Upper lobe of right lung (tissue), 1 donor: ENCODE results near the gene GPR155. TPM values are rescaled to one million over a fixed set of nuclear protein-coding genes. Genes with fewer than 3 reads are reported as not detected.

ENCODE experiments used
- ATAC-seq: fragments of 200-7000 bp; cut with Tn5 transposase; one replicate; pipeline ENCODE4 v1.9.1; 2020; ENCODE audit warnings: mild to moderate bottlenecking, moderate library complexity
- DNase-seq: peaks from one replicate; pipeline ENCODE4 v3.0.0-alpha.2; 2020
- H3K27ac ChIP-seq: fragments of 200-600 bp; one replicate; pipeline ENCODE4 v1.8.0; 2022
- H3K27me3 ChIP-seq: fragments of 200-600 bp; one replicate; pipeline ENCODE4 v1.8.0; 2022; ENCODE audit warnings: mild to moderate bottlenecking
- H3K36me3 ChIP-seq: fragments of 200-600 bp; one replicate; pipeline ENCODE4 v1.8.0; 2022
- H3K4me1 ChIP-seq: fragments of 200-600 bp; one replicate; pipeline ENCODE4 v1.8.0; 2022
- H3K4me3 ChIP-seq: fragments of 200-600 bp; one replicate; pipeline ENCODE4 v1.8.0; 2022; ENCODE audit warnings: mild to moderate bottlenecking
- H3K9me3 ChIP-seq: fragments of 200-600 bp; one replicate; pipeline ENCODE4 v1.8.0; 2022
- intact Hi-C: fragments of 100-400 bp; cut with DNase I; formaldehyde crosslinking; loops from one replicate; pipeline ENCODE4 v1.11.0; 2022
- total RNA-seq: library from RNA; stranded (reverse); fragmentation: NEBNext Ultra II Directional; extraction: Animal tissue kit (Norgen Biotek cat#: 25700); gene quantifications from one replicate; pipeline ENCODE4 v1.2.1, GENCODE V29; 2021
- TF ChIP-seq, protein P1 (sequence below): fragments of 200-600 bp; IDR thresholded peaks from one replicate; pipeline ENCODE4 v1.8.0; 2022; ENCODE audit warnings: antibody characterized with exemption
- donor health status: DM: no; HTN: yes; CAD: no; lungs with severe emphysema.

GPR155 gene
- total RNA-seq, 1 donor from 2014 or later = 6.3 TPM

DNA sequence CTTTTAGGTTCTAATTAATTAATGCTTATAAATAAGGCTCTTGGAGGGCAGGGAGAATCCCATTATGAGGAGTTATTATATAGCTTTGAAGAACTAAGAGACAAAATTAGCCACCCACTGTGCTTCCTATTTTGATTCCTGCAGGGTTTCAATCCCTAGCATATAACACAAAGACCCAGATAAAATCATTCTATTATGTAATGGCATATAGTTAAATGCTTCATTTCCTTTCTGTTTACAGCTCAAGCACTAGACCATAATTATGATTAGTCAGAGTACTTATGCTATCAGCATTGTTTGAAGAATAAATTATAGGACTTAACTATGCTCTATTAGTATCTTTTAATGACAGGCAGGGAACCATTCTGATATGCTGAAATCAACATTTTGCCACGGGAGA, 9.1 kb downstream of the GPR155 start:
- no peak overlapping the region for H3K4me3 ChIP-seq
- ATAC-seq (no peak), DNase-seq (no peak)
- no peaks in the 10 kb centered on the region for H3K36me3 ChIP-seq
- no peaks in the 10 kb centered on the region for H3K9me3 ChIP-seq
- no peaks in the 10 kb centered on the region for H3K27me3 ChIP-seq
- H3K4me1 ChIP-seq = no peaks in the 10 kb centered on the region
- intact Hi-C loops = no loop called here
- TF ChIP-seq, protein P1, sequence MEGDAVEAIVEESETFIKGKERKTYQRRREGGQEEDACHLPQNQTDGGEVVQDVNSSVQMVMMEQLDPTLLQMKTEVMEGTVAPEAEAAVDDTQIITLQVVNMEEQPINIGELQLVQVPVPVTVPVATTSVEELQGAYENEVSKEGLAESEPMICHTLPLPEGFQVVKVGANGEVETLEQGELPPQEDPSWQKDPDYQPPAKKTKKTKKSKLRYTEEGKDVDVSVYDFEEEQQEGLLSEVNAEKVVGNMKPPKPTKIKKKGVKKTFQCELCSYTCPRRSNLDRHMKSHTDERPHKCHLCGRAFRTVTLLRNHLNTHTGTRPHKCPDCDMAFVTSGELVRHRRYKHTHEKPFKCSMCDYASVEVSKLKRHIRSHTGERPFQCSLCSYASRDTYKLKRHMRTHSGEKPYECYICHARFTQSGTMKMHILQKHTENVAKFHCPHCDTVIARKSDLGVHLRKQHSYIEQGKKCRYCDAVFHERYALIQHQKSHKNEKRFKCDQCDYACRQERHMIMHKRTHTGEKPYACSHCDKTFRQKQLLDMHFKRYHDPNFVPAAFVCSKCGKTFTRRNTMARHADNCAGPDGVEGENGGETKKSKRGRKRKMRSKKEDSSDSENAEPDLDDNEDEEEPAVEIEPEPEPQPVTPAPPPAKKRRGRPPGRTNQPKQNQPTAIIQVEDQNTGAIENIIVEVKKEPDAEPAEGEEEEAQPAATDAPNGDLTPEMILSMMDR = no peak
- no peak overlapping the region for H3K27ac ChIP-seq

- no peak overlapping the region for H3K4me3 ChIP-seq
- no peaks in the 10 kb centered on the region for H3K36me3 ChIP-seq
- no peak overlapping the region for H3K27ac ChIP-seq
- DNase-seq = no peak
- H3K9me3 ChIP-seq = no peaks in the 10 kb centered on the region
- intact Hi-C loops = no loop called here
- no peaks in the 10 kb centered on the region for H3K27me3 ChIP-seq
- TF ChIP-seq, protein P1 = no peak
- H3K4me1 ChIP-seq = no peaks in the 10 kb centered on the region
- ATAC-seq = no peak
Observed at GRCh38 chr2:174473796-174474195, 13.0 kb downstream of the GPR155 start.

- intact Hi-C loops = no loop called here
- H3K4me3 ChIP-seq = no peak overlapping the region
- H3K27ac ChIP-seq = no peak overlapping the region
- no peaks in the 10 kb centered on the region for H3K4me1 ChIP-seq
- no peaks in the 10 kb centered on the region for H3K36me3 ChIP-seq
- ATAC-seq (no peak), DNase-seq (no peak)
- H3K27me3 ChIP-seq = no peaks in the 10 kb centered on the region
- TF ChIP-seq, protein P1 = no peak
- no peaks in the 10 kb centered on the region for H3K9me3 ChIP-seq
Observed at GRCh38 chr2:174465327-174465726, 21.5 kb downstream of the GPR155 start.

DNA sequence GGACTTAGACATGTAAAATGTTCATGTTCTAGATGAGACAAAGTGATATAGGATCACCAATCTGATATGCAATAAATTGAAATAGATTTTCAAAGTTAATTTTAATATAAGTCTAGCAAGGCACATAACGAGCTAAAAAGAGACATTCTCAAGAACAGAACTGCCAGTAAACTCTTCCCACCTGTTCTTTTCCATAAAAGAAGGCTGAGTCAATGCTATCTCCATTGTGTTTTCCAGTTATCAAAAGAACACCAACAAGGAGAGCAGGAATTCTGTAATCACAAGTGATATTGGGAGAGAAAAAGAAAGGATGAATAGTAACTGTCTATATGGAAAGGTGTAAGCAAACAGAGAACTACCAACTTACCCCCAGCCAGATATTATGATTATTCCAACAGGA, 25.6 kb downstream of the GPR155 start:
- intact Hi-C loops = no loop called here
- Histone ChIP-seq H3K36me3 (peaks cover 4% of the 10 kb centered on the region), H3K27ac (no peak overlapping the region), H3K27me3 (no peaks in the 10 kb centered on the region), H3K9me3 (no peaks in the 10 kb centered on the region), H3K4me3 (no peak overlapping the region), H3K4me1 (no peaks in the 10 kb centered on the region)
- TF ChIP-seq, protein P1 = no peak
- ATAC-seq (no peak), DNase-seq (no peak)

DNA sequence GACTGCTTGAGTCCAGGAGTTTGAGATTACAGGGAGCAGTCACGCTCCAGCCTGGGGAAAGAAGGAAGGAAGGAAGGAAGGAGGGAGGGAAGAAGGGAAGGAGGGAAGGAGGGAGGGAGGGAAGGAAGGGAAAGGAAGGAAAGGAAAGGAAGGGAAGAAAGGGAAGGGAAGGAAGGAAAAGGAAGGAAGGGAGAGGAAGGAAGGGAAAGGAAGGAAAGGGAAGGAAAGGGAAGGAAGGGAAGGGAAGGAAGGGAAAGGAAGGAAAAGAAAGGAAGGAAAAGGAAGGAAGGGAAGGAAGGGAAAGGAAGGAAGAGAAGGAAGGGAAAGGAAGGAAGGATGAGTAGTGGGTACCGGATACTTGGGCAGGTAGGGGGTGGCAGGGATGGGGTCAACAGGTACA, 32.3 kb downstream of the GPR155 start:
- DNase-seq = no peak
- no peaks in the 10 kb centered on the region for H3K27me3 ChIP-seq
- TF ChIP-seq, protein P1 = no peak

More for the DNA sequence above, 32.3 kb downstream of the GPR155 start:
- H3K36me3 ChIP-seq = peaks cover 16% of the 10 kb centered on the region
- H3K27ac ChIP-seq = no peak overlapping the region
- no peaks in the 10 kb centered on the region for H3K4me1 ChIP-seq
- no peak overlapping the region for H3K4me3 ChIP-seq
- ATAC-seq = no peak
- intact Hi-C loops = no loop called here
- H3K9me3 ChIP-seq = no peaks in the 10 kb centered on the region
